GM12878 (cell line): Measurements from ENCODE around the gene ZNF566. TPM values are rescaled to one million over a fixed set of nuclear protein-coding genes. Genes with fewer than 3 reads are reported as not detected.
A peak's percentile ranks its signal among the peaks of the same experiment; 100 is the strongest.

Experiments used
- ATAC-seq: fragments of 200-7000 bp; cut with Tn5 transposase; 3 replicates; pipeline ENCODE4 v1.9.1; 2020; ENCODE audit warnings: mild to moderate bottlenecking, moderate library complexity
- BruUV-seq: library from RNA; stranded (reverse); fragments of 400-500 nt; replicated peaks from 2 replicates; lab custom pipeline; 2021; lab: Mats Ljungman, UMichigan
- CTCF ChIA-PET: fragments of 300-600 bp; sonication (Branson Sonifier 250); formaldehyde crosslinking; extraction: SDS; loops from one replicate; lab custom pipeline; 2021; ENCODE audit warnings: inconsistent platforms; lab: Yijun Ruan, JAX
- POLR2A ChIA-PET: fragments of 350-600 bp; formaldehyde crosslinking; extraction: SDS; loops from one replicate; lab custom pipeline; 2021; ENCODE audit warnings: inconsistent platforms; lab: Charles Lee
- RAD21 ChIA-PET: fragments of 300-600 bp; sonication (Branson Sonifier 250); formaldehyde crosslinking; loops from one replicate; lab custom pipeline; 2023; ENCODE audit warnings: antibody characterized with exemption; ENCODE audit not compliant: unreplicated experiment; lab: Charles Lee
- SMC1A ChIA-PET: fragments of 300-600 bp; sonication (Branson Sonifier 250); formaldehyde crosslinking; loops from one replicate; lab custom pipeline; 2023; ENCODE audit not compliant: unreplicated experiment, uncharacterized antibody; lab: Charles Lee
- DNase-seq: peaks from one replicate; pipeline ENCODE4 v3.0.0-alpha.2; 2011; ENCODE audit warnings: low read depth, low spot score
- FAIRE-seq: peaks from 3 replicates; lab custom pipeline; 2011; peaks lifted over from hg19 to GRCh38; lab: Jason Lieb, UNC
- H2AFZ ChIP-seq: 2 replicates; pipeline ENCODE4 v1.6.0; 2011; ENCODE audit warnings: low read depth, low read length, control low read depth; ENCODE audit not compliant: control insufficient read depth
- H3K27ac ChIP-seq: 2 replicates; pipeline ENCODE4 v1.5.1; 2011; ENCODE audit warnings: control low read depth; ENCODE audit not compliant: control insufficient read depth, insufficient read depth
- H3K27me3 ChIP-seq, 2 experiments: replicated peaks in 1 of 2; 2 replicates each; pipeline versions ENCODE4 v1.6.0 to v1.6.1; 2011; ENCODE audit warnings: low read length in 1 of 2; ENCODE audit not compliant: control insufficient read depth in 2 of 2, insufficient read depth in 2 of 2
- H3K36me3 ChIP-seq, 2 experiments: 2 replicates each; pipeline ENCODE4 v1.5.1; 2011; ENCODE audit warnings: low read length in 1 of 2; ENCODE audit not compliant: control insufficient read depth in 2 of 2, insufficient read depth in 2 of 2
- H3K4me1 ChIP-seq: 2 replicates; pipeline ENCODE4 v1.6.1; 2011; ENCODE audit warnings: mild to moderate bottlenecking, low read length, moderate library complexity, mixed read lengths; ENCODE audit not compliant: control insufficient read depth, insufficient read depth
- H3K4me2 ChIP-seq: 2 replicates; pipeline ENCODE4 v1.6.0; 2011; ENCODE audit warnings: control low read depth; ENCODE audit not compliant: control insufficient read depth, insufficient read depth
- H3K4me3 ChIP-seq: fragments of 200-600 bp; sonication (generic); 2 replicates; pipeline ENCODE4 v1.5.1; 2016
- H3K79me2 ChIP-seq: 2 replicates; pipeline ENCODE4 v1.6.0; 2011; ENCODE audit warnings: low read length; ENCODE audit not compliant: control insufficient read depth, insufficient read depth
- H3K9ac ChIP-seq: 2 replicates; pipeline ENCODE4 v1.8.0; 2011; ENCODE audit warnings: low read length, control low read depth, mixed read lengths; ENCODE audit not compliant: control insufficient read depth, insufficient read depth
- H3K9me3 ChIP-seq: replicated peaks from 3 replicates; pipeline ENCODE4 v1.5.1; 2011; ENCODE audit warnings: mild to moderate bottlenecking, low read length; ENCODE audit not compliant: control insufficient read depth, insufficient read depth
- H4K20me1 ChIP-seq: 2 replicates; pipeline ENCODE4 v1.6.0; 2011; ENCODE audit not compliant: control insufficient read depth, insufficient read depth
- BCL11A ChIP-seq: IDR thresholded peaks from 2 replicates; pipeline ENCODE4 v1.6.1; 2011; ENCODE audit warnings: low read depth, low read length
- HDAC6 ChIP-seq: fragments of 200-600 bp; sonication (generic); IDR thresholded peaks from one replicate; pipeline ENCODE4 v1.8.0; 2017; ENCODE audit warnings: antibody characterized with exemption; ENCODE audit not compliant: unreplicated experiment
- HDGF ChIP-seq: fragments of 450-650 bp; IDR thresholded peaks from 2 replicates; pipeline ENCODE4 v1.6.1; 2016; ENCODE audit warnings: antibody characterized with exemption
- NR2C1 ChIP-seq: fragments of 450-650 bp; IDR thresholded peaks from 2 replicates; pipeline ENCODE4 v1.6.1; 2017; ENCODE audit warnings: antibody characterized with exemption, mild to moderate bottlenecking, moderate library complexity
- SIX5 ChIP-seq: IDR thresholded peaks from 2 replicates; pipeline ENCODE4 v1.6.1; 2011; ENCODE audit warnings: mild to moderate bottlenecking, low read depth, low read length, moderate library complexity; ENCODE audit not compliant: severe bottlenecking
- SMAD5 ChIP-seq: IDR thresholded peaks from 2 replicates; pipeline ENCODE4 v1.6.1; 2016; ENCODE audit warnings: antibody characterized with exemption, low read depth
- TCF3 ChIP-seq: IDR thresholded peaks from 2 replicates; pipeline ENCODE4 v1.6.1; 2012; ENCODE audit warnings: low read depth, mild to moderate bottlenecking, low read length, borderline replicate concordance; ENCODE audit not compliant: insufficient read depth
- TCF7 ChIP-seq: IDR thresholded peaks from 2 replicates; pipeline ENCODE4 v1.6.1; 2014; ENCODE audit warnings: antibody characterized with exemption, borderline replicate concordance
- WGBS: methylation state at CpG from one replicate; pipeline ENCODE4 v1.1.6; 2016; ENCODE audit warnings: low lambda C conversion rate; ENCODE audit not compliant: insufficient replicate concordance, insufficient coverage; ENCODE audit errors: missing lambda C conversion rate; 5-methylcytosine and 5-hydroxymethylcytosine counted together
- in situ Hi-C: fragments of 300-500 bp; cut with MboI; formaldehyde crosslinking; loops from 9 replicates; pipeline ENCODE4 v1.14.3; 2018; ENCODE audit warnings: mixed read lengths
- intact Hi-C: fragments of 100-400 bp; cut with micrococcal nuclease; formaldehyde crosslinking; loops from one replicate; pipeline ENCODE4 v1.14.2; 2022; ENCODE audit not compliant: unreplicated experiment
- polyA plus RNA-seq, 11 experiments: library from polyadenylated mRNA; depleted of rRNA in 4 of 11; unstranded in 6 of 11; stranded (reverse) in 5 of 11; fragments of >200 nt; fragmentation: Nextera tagmentation in 4 of 11; fragmentation: Illumina TruSeq in 1 of 11; extraction: Ambion mirVana in 4 of 11; extraction: Trizol in 1 of 11; gene quantifications; 1 replicate in 1 of 11; 2 replicates in 10 of 11; pipeline versions ENCODE4 v1.2.1 to v1.2.3, GENCODE V29; 2011 to 2016; ENCODE audit warnings: inconsistent platforms in 2 of 11, missing spikeins in 2 of 11, low read depth in 1 of 11
- total RNA-seq, 4 experiments: library from RNA; depleted of rRNA in 3 of 4; stranded (reverse); fragments of >200 nt in 3 of 4; fragmentation: Illumina TruSeq in 1 of 4; extraction: Trizol in 1 of 4; gene quantifications; 2 replicates each; pipeline versions ENCODE4 v1.2.1 to v1.2.3, GENCODE V29; 2013 to 2021
- TF ChIP-seq, protein P1 (sequence below): fragments of 450-650 bp; IDR thresholded peaks from 2 replicates; pipeline ENCODE4 v1.6.1; 2017; ENCODE audit warnings: low read depth, mild to moderate bottlenecking, moderate library complexity

ZNF566 gene
- total and polyA plus RNA-seq, 10 of the 15 experiments (the other 5 are each of a cell fraction or from before 2014, with no cell fraction given), result 2.5 to 5.8 (median 3.9) TPM

DNA sequence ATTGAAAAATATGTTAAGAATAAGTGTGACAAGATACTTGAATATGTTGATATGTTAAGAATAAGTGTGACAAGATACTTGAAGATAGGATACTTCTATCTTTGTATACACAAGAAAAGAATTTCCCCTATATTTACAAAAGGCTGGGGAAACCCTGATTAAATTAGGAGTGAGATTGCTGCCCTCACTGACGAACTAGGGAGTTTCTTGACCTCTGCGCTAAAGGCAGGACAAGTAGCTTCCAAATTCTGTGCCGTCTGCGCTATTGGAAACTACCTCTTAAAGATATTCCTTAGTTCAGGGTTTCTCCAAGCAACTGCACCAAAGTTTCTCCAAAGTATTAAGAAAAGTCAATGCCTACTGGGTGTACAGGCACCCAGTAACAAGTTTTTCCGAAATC, 38.0 kb upstream of the ZNF566 start (continued):
- TF ChIP-seq, protein P1, sequence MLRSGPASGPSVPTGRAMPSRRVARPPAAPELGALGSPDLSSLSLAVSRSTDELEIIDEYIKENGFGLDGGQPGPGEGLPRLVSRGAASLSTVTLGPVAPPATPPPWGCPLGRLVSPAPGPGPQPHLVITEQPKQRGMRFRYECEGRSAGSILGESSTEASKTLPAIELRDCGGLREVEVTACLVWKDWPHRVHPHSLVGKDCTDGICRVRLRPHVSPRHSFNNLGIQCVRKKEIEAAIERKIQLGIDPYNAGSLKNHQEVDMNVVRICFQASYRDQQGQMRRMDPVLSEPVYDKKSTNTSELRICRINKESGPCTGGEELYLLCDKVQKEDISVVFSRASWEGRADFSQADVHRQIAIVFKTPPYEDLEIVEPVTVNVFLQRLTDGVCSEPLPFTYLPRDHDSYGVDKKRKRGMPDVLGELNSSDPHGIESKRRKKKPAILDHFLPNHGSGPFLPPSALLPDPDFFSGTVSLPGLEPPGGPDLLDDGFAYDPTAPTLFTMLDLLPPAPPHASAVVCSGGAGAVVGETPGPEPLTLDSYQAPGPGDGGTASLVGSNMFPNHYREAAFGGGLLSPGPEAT, result 0 out of 2 replicates have a peak, but pooled peaks have one; percentile 18
- TF ChIP-seq NR2C1, result peak; percentile 38; the same call in 1 of the 2 replicates

DNA sequence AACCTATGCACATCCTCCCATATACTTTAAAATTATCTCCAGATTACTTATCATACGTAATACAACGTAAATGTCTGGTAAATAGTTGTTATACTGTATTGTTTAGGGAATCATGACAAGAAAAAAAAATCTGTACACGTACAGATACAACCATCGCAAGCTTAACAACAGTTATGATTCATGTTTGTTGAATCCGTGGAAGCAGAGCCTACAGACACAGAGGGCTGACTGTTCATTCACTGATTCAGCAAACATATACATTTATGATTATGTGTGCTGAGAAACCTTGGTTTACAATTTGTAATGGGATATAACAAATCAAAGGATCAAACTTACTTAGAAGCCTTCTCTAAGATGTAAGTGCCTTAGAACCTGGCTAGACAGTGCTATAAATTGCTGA, 37.2 kb upstream of the ZNF566 start:
- TF ChIP-seq HDAC6 (no peak), SMAD5 (no peak), TCF7 (no peak), SIX5 (no peak), HDGF (no peak), TCF3 (no peak), BCL11A (no peak)
- Histone ChIP-seq H4K20me1 (no peaks in the 10 kb centered on the region), H3K9me3 (peaks cover 22% of the 10 kb centered on the region), H2AFZ (no peak overlapping the region), H3K4me2 (peak overlapping the region; percentile 72), H3K79me2 (peaks cover 17% of the 10 kb centered on the region), H3K9ac (no peak overlapping the region; the same call in 1 of the 2 replicates), H3K36me3 (no peaks in the 10 kb centered on the region), H3K4me3 (peak overlapping the region; percentile 76; the same call in 1 of the 2 replicates), H3K27ac (0 out of 2 replicates have a peak overlapping the region, but pooled peaks have one; percentile 4), H3K4me1 (no peaks in the 10 kb centered on the region), H3K27me3 (no peaks in the 10 kb centered on the region)
- RAD21 ChIA-PET, result no interaction called here
- SMC1A ChIA-PET, result no interaction called here
- in situ Hi-C loops (no loop called here), intact Hi-C loops (loop anchor here (5.0 kb wide), 2 partner anchors 34 to 246 kb away; partner anchors contain the start of gene ZNF850)
- WGBS, result 78% methylated on average over 5 of the region's 5 CpGs
- FAIRE-seq (no peak), DNase-seq (no peak), ATAC-seq (no peak)
- CTCF ChIA-PET, result no interaction called here
- POLR2A ChIA-PET, result interaction anchor here (1.0 kb wide), 1 partner anchor 47 kb away, joined by 3 read pairs; the partner anchor contains the start of gene ZNF529
- no TSS peak for BruUV-seq
